GM18909 (cell line): Measurements from ENCODE around the gene HRNR.

ENCODE experiments used
- ATAC-seq: cut with Tn5 transposase; IDR thresholded peaks from one replicate; pipeline ENCODE4 v1.9.1; 2021; ENCODE audit warnings: mild to moderate bottlenecking; ENCODE audit not compliant: unreplicated experiment, poor library complexity

The HRNR gene

DNA sequence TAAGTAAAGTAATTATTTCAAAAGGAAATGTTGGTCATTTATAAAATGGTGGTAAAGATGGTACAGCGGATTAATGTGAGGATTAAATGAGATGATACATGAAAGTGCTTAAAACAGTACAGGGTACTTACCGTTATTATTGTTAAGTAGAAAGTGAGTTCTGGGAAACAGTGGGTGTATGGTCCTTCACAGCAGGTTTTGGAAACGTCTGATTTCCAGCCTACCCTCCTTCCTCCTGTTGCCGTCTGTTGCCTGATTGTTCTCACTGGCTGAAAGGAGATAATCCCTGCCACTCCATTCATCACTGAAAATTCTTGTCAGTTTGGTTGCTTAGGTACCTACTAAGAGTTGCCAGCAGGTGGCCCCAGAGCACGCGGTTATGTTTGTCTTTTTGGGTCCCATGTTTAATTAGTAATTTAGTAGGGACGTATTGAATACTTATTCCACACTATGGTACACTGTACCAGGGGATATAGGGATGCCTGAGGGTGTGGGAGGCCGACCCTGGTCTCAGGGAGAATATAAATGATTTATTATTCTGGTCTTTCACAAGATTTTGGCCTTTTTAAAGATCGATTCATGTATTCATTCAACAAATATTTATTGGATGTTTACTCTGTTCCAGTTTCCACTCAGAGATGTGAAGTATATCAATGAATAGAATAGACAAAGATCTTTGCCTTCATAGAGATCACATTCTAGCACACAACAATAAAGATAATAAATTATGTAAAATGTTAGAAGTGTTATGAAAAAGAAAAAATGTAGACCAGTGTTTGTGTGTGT is 34.1 kb downstream of the HRNR start:
- ATAC-seq = no peak

GRCh38 chr1:152188673-152189591 is 35.1 kb downstream of the HRNR start:
- ATAC-seq = no peak

DNA sequence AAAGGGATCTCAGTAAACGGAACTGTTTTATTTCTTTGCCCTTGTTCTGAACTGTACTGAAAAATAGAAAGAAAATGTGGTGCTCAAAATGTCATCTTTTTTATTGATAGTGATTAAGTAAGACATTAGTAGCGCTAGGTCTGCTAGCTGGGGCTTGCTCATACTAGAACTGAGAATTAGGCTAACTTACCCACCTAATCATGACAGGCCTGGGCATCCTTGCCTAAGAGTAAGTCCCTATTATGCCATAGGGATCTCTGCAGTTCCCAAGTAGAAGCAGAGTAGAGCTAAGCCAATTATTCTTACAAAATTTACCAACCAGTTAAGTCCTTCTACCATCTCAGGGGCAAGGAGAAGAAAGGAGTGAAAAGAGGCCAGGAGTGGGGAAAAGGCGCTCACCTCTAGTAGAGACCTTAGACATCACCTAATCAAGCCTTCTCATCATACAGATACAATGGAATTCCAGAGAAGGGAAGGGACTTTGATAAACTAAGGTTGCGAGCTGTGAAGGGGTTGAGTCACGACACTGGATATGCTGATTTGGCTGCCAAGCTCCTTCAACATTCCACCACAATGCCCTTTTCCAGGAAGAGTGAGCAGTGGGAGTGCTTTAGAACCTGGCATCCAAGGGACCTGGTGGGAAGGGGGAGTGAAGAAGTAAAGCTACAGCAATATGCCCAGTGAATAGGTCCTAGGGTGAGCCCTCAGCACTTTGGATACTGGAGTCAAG is 37.3 kb downstream of the HRNR start:
- ATAC-seq = no peak

GRCh38 chr1:152185544-152186391 is 38.2 kb downstream of the HRNR start:
- ATAC-seq = peak; percentile 49

- ATAC-seq = no peak
These were observed 41.0 kb downstream of the HRNR start for GRCh38 chr1:152182944-152183361.

GRCh38 chr1:152182431-152182830 is 41.6 kb downstream of the HRNR start:
- no peak for ATAC-seq

DNA sequence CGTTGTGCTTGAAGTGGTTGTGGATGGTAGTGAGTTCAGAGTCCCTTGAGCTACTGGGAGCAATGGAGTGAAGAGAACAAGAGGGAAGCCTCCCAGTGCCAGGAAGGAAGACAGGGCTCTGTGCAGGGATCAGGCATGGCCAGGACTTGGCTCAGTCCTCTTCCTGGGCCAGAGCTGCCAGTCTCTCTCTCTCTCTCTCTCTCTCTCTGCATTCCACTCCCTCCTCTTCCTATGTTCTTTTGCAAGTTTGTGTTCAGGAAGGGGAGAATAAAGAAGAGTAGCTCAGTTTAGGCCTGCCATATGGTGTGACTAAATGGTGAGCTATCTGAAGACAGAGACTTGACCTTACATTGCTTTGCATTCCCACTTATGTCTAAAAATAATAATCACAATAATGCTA is 44.4 kb downstream of the HRNR start:
- no peak for ATAC-seq

DNA sequence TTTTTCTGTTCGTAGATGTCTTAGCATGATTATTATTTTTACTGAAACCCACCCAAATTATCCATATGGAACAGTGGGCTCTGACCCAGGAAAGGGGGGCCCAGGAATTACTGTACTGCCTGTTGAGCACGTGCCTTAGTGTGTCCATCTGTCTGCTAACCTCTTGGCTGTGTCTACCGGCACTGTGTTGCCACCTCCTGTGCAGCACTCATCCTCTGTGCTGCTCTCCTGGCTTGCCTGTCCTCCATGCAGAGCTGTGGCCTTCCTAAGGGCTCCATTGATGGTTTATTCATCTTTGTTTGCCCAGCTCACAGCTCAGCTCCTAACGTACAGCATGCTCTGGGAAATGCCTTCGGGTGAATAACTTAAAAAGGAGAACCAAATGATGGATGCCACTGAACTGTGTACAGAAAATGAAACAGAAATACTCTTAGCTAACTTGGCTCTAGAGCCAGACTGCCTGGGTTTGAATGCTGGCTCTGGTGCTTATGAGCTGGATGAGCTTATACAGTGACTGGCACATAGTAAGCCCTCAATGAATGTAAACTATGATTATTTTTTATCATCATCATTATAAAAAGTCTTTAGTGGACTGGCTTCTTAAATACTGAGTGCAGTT is 53.6 kb downstream of the HRNR start:
- no peak for ATAC-seq

- no peak for ATAC-seq
These were observed 54.5 kb downstream of the HRNR start for GRCh38 chr1:152169366-152170025.

DNA sequence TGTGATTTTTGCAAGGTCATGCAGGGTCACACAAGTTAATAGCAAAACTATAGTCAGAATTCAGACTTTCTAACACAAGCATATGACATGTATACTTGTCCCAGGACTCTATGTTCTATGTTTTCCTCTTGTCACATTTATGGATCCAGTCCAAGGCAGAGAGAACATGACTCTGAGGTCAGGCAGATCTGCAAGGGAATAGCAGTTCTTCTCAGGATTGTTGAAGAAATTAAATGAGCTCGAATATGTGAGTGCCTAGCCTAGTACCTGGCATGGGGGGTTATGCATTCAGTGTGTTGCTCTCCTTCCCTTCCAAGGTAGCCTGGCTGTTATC is 55.5 kb downstream of the HRNR start:
- ATAC-seq = no peak

- ATAC-seq = no peak
These were observed 56.0 kb downstream of the HRNR start for GRCh38 chr1:152167835-152168534.

DNA sequence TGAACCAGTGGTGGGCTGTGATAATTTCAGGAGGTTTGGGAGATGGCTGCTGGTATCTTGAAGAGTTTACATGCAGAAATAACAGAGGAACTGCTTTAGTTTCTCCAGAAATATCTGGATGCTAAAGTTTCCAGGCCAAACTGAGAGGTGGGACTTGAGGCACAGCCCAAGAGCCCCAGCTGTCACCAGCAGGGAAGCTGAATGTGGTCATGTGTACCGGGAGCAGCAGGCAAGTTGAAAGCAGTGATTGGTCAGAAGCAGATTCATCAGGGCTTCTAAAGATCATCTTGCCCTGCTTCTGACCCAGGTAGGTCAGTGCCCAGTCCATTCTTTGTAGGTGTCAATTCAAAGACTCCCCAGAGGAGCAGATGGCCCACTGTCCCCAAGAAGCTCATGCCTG is 57.0 kb downstream of the HRNR start:
- ATAC-seq = no peak

GRCh38 chr1:152165286-152166077 is 58.5 kb downstream of the HRNR start:
- no peak for ATAC-seq

- ATAC-seq = no peak
These were observed 59.4 kb downstream of the HRNR start for GRCh38 chr1:152164517-152165136.

GRCh38 chr1:152162792-152163463 is 61.1 kb downstream of the HRNR start:
- no peak for ATAC-seq
